DND-41 (cell line): ENCODE results near the gene ZCCHC10.

ENCODE experiments used
- EZH2 ChIP-seq: IDR thresholded peaks from 3 replicates; pipeline ENCODE4 v1.6.1; 2012; ENCODE audit warnings: borderline replicate concordance, low read depth, mild to moderate bottlenecking, moderate library complexity, low read length, inconsistent platforms; ENCODE audit not compliant: severe bottlenecking
- TF ChIP-seq, protein P1 (sequence below): IDR thresholded peaks from 2 replicates; pipeline ENCODE4 v1.5.1; 2012; ENCODE audit warnings: borderline replicate concordance, low read length, moderate library complexity, mild to moderate bottlenecking; ENCODE audit not compliant: poor library complexity, severe bottlenecking; ENCODE audit errors: extremely low read depth

DNA sequence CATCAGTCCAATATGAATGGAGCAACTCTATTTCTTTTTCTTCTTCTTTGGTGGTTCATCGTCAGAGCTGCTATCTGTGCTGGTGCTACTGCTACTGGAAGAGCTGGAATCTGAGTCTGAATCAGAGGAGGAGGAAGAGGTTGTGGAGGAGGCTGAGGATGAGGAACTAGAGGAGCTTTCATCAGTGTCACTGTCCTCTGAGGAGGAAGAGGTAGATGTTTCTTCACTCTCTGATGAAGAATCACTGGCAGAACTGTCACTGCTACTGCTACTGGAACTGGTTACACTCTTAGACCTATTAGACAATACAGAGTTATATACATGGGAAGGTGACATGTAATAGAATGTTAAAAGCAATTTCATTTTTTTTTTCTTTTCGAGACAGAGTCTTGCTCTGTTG is 27.8 kb downstream of the ZCCHC10 start:
- TF ChIP-seq, protein P1, sequence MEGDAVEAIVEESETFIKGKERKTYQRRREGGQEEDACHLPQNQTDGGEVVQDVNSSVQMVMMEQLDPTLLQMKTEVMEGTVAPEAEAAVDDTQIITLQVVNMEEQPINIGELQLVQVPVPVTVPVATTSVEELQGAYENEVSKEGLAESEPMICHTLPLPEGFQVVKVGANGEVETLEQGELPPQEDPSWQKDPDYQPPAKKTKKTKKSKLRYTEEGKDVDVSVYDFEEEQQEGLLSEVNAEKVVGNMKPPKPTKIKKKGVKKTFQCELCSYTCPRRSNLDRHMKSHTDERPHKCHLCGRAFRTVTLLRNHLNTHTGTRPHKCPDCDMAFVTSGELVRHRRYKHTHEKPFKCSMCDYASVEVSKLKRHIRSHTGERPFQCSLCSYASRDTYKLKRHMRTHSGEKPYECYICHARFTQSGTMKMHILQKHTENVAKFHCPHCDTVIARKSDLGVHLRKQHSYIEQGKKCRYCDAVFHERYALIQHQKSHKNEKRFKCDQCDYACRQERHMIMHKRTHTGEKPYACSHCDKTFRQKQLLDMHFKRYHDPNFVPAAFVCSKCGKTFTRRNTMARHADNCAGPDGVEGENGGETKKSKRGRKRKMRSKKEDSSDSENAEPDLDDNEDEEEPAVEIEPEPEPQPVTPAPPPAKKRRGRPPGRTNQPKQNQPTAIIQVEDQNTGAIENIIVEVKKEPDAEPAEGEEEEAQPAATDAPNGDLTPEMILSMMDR: no peak
- TF ChIP-seq EZH2: no peak
